DMS114 treated with DMSO at 0.1 percent for 48 hours (cell line): ENCODE measurements around the gene WSCD2.

Experiments used
- DNase-seq: peaks from one replicate; lab custom pipeline; 2025; ENCODE audit not compliant: unreplicated experiment; lab: John Stamatoyannopoulos, UW

The WSCD2 gene

DNA sequence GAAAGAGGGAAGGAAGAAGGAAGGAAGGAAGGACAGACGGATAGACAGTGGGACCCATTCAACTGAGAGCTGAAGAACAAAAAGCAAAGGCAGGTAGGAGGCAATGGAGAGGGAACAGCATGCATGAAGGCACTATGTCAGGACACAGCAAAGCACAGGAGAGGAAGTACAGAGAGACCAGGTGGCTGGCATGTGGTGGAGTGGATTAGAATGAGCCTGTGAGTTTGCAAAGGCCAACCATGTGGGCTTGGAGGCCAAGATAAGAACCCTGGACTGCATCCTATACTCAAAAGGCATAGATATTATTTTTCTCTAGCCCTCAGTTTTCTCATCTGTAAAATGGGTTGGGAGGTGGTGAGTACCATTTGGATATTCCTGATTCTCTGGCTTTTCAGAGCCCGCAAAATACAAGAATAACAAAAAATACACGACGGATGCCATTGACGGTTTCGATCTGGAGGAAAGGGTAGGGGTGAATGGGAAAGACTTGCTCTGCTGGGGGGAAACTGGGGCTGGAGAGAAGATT, 102.9 kb downstream of the WSCD2 start:
- no peak for DNase-seq

GRCh38 chr12:108232565-108232964, 103.5 kb downstream of the WSCD2 start:
- no peak for DNase-seq

DNA sequence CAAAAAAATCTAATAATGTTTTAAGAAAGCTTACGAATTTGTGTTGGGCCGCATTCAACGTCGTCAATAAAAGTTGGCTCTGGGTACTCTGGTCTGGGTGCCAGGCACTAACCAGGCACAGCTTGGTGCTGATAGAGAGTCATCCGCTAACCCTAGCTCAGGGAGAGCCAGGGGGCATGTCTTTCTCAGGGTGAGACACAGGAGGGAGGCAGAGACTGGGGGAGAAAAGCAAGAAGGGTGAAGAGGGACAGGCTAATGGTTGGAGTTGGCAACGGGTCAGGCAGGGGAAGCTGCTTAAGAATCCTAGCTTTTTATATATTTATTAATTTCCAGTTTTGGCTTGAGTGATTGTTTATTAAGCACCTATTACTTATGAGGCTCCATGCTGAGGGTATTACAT, 105.1 kb downstream of the WSCD2 start:
- no peak for DNase-seq

DNA sequence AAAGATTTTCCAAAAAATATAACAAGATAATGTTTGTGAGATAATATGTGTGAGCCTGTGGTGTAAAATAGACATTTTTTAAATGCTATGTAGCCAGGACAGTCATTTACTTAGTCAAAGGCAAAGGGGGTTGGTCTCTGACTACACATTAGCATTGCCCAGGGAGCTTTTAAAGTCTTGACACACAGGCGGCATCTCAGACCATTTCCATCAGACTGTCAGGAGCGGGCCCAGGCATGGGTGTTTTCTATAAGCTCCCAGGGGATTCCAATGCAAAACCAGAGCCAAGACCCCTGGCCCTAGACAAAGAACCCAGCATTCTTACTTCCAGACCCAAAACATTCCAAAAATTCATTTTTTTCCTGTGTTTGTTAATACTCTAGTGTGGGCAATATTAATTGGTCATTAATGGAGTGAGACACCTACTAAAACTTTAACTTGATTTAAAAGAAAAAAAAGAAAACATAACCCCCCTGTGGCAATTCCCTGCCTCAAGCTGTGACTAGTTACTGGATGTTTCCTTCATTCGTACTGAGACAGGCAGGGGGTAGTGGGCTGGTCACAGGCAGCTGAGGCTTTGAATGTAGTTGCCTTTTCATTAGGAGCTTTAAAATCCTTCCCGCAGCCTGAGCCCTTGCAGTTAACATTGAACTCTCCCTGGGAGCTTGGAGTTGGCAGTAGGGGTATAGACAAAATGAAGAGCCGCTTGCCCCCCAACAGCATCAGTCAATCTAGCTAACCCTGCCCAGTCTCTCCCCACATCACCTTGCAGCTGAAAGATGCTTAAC, 106.3 kb downstream of the WSCD2 start:
- DNase-seq: no peak

GRCh38 chr12:108235985-108236263, 106.8 kb downstream of the WSCD2 start:
- DNase-seq: no peak

DNA sequence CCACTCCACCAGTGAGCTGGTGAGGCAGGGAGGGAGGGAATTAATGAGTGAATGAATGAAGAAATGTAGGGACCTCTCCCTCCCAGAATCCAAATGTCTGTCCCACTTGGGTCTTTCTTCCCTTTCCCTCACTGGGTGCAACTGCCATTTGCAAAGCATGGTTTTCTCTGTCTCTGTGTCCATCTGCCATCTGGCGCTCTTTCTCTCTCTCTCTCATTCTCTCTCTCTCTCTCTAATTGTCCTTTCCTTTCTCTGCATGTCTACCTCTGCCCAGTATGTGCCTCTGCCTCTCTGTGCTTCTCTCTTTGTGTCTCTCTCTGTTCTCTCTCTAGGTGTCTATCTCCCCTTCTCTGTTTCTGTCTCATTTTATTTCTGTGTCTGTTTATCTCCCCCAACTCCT, 107.3 kb downstream of the WSCD2 start:
- DNase-seq: no peak

DNA sequence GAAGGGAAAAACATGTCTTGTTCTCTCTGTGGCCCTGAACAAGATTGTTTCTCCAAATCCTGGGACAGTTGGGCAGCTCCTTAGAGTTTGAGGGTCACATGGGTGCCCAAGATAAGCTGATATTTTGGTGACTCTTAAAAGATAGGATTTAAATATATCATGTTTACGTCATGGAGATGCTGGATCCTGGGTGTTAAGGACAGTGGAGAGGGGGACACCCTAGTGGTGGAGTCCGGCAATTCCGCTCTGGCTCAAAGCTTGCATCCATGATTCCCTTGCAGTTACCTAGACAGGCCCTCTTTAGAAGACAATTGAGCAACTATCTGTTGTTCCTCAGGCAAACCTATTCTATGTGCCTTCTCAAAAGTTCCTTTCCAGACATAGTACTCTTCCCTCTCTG, 108.2 kb downstream of the WSCD2 start:
- no peak for DNase-seq

DNA sequence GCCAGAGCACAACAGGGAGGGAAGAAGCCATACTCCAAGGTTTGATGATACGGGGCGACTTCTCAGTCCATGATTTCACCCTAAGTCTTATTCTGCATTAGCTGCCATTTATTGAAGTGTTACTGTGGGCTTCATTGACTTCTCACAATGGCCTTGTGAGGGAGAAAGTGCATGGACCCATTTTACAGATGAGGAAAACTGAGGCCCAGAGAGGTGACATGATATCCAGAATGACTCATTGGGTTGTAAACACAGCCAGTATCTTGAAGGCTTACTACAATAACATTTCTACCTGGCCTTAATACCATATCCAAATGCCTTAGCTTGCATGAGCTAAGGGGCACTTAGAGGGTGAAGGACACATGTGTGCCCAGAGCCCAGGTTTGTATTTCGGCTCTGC, 109.4 kb downstream of the WSCD2 start:
- no peak for DNase-seq

DNA sequence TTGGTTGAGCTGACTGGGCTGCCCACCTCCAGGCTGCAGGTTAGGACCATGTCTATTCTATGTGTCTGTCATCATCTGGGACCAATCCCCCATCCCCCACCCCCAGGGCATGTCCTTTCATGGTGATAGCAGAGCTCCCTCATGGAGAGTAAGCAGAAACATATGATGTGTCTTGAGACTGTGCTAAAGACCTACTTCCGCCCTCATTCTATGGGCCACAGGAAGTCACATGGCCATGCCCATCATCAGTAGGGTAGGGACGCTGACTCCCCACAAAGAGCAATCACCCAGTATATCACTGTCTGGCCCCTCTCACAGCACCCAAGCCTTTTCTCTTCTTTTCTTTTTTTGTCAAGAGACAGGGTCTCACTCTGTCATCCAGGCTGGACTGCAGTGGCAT, 110.3 kb downstream of the WSCD2 start:
- DNase-seq: no peak

- no peak for DNase-seq
Measured at GRCh38 chr12:108240027-108240785, 111.1 kb downstream of the WSCD2 start.

- no peak for DNase-seq
Measured at GRCh38 chr12:108240928-108241327, 111.8 kb downstream of the WSCD2 start.

DNA sequence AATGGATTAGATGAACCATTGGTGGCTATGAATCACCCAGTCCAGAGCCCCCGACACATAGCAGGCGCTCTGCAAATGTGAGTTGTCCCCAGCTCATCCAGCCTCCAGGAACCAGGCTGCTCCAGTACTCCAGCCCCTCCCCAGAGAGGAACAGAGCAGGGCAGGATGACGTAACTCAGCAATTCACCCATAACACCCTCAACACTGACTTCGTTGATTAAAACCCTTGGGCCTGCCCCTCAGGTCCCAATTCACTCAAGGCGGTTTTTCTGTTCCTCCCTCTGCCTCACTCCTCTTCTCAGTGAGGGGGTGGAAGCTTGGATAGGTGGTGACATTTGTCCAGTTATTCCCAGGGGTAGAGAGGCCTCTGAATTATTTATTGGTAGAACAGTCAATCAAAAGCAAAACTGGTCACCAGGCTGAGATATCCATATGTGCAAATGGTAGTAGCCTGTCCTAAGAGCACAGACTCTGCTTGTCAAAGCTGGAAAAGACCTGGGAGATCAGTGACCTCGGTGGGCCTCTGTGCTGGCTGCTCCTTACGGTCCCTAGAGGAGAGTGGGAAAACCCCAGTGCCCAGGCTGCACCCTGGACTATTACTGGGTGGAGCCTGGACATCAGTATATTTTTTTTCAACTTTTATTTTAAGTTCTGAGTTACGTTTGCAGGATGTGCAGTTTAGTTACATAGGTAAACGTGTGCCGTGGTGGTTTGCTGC, 113.1 kb downstream of the WSCD2 start:
- DNase-seq: no peak

DNA sequence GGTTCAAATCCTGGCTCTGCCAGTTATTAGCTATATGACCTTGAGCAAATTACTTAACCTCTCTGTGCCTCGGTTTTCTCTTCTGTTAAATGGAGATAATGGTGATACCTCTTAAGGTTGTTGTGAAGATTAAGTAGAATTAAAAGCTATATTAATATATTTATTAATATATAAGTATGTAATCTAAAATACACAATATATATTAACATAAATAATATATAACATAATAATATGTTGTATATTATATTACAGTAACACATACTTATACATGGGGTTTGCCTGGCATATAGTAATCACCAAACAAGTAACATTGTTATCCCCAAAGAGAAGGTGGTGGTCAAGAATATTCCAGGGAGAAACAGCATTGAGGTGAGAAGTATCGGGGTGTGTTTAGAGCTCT, 118.0 kb downstream of the WSCD2 start:
- no peak for DNase-seq

DNA sequence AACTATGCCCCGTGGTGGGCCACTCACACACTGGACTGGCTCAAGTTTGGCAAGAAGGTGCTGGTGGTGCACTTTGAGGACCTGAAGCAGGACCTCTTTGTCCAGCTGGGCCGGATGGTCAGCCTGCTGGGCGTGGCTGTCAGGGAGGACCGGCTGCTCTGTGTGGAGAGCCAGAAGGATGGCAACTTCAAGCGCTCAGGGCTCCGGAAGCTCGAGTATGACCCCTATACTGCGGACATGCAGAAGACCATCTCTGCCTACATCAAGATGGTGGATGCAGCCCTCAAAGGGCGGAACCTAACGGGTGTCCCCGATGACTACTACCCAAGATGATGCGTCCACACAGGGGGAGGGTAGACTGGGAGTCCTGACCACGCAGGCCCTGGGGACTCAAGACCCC, 118.9 kb downstream of the WSCD2 start:
- no peak for DNase-seq

DNA sequence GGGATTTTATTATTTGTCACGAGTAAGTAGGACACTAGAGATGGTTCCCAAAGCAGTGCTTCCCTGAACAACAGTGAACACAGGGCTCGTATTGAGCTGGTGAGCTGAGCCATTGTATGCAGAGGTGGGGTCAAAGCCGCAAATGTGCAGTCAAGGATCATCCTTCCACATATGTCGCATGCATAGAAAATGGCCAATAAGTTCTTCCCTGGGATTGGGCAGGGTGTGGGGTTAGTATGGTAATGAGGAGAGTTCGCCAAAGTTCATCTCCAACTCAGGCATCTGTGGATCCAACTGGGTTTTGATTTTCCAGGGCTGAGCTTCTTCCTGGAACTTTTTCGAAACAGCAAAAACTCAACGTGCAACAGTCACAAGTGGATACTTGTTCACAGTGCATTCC, 123.4 kb downstream of the WSCD2 start:
- no peak for DNase-seq

DNA sequence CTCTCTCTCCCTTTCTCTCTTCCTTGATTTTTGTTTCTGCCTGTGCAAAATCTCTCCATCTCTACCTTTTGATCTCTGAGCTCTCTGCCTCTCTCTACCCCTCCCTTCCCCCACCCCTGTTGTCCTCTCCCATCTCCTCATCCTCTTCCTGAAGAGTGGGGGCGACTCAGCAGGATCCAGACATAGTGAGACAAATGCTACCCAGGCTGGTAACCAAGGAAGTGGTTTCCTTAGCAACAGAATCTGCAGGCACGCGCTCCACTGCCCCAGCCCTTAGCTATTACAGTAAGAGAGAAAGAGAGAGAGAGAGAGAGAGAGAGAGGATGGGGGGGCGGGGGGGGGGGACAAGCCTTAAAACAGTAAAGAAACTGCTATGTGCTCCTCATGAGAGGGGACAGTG, 124.5 kb downstream of the WSCD2 start:
- DNase-seq: no peak

- no peak for DNase-seq
Measured at GRCh38 chr12:108254030-108254429, 124.9 kb downstream of the WSCD2 start.

- DNase-seq: no peak
Measured at GRCh38 chr12:108254517-108255251, 125.6 kb downstream of the WSCD2 start.

- DNase-seq: no peak
Measured at GRCh38 chr12:108255252-108255602, 126.1 kb downstream of the WSCD2 start.

DNA sequence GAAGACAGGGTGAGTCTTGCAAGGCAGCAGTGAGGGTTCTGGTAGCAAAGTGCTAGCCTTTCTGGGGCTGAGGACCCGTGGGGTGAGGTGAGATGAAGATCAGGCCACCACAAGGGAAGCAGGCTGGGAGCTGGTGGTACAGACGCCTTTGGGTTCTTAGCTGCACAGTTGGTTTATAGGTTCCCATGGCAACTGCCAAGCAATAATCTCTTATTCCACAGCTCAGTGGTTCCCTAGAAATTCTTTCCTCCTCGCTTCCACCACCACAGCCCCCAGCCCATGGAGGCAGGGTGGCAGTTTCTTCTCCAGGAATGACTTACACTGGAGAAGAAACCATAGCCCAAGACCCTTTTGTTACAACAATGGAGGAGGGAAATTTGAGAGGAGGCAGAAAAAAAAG, 127.9 kb downstream of the WSCD2 start:
- DNase-seq: no peak

DNA sequence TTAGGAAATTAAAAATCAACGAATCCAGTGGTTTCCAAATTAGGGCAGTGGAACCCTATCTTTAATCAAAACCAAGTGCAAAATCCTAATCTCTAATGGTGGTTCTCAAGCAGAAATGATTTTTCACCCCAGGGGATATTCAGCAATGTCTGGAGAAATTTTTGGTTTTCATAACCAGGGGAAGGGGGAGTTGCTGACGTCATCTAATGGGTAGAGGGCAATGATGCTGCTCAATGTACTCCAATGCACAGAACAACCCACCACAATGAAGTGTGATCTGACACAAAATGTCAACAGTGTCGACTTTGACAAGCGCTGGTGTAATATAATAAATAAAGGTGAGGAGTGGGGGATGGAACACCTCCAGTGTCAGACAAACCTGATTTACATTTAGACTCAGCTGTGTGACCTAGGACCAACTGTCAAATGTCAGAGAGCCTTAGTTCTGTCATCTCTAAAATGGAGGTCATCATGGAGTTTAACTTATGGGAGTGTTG, 128.6 kb downstream of the WSCD2 start:
- no peak for DNase-seq
